Liver (tissue), 9 donors: ENCODE data around the gene RAB3GAP2. TPM values are rescaled to one million over a fixed set of nuclear protein-coding genes. Genes with fewer than 3 reads are reported as not detected.

Experiments used
- DNase-seq: peaks from one replicate; pipeline ENCODE4 v3.0.0-alpha.2; 2017; ENCODE audit warnings: low spot score
- H3K27ac ChIP-seq, 2 donors: one replicate each; pipeline ENCODE4 v1.7.0; 2013; ENCODE audit warnings: inconsistent platforms in 2 of 2, low read length in 2 of 2, control low read depth in 1 of 2, low read depth in 1 of 2, mild to moderate bottlenecking in 1 of 2
- H3K27me3 ChIP-seq, 4 donors: one replicate each; pipeline versions ENCODE4 v1.6.1 to v1.7.0; 2013; ENCODE audit warnings: low read length in 3 of 4, inconsistent platforms in 1 of 4, mild to moderate bottlenecking in 1 of 4, moderate library complexity in 1 of 4; ENCODE audit not compliant: control insufficient read depth in 4 of 4, insufficient read depth in 4 of 4
- H3K36me3 ChIP-seq, 4 donors: one replicate each; pipeline versions ENCODE4 v1.6.1 to v1.7.0; 2013; ENCODE audit warnings: low read length in 3 of 4, mild to moderate bottlenecking in 3 of 4, low read depth in 1 of 4, moderate library complexity in 1 of 4; ENCODE audit not compliant: control insufficient read depth in 4 of 4, insufficient read depth in 3 of 4
- H3K4me1 ChIP-seq, 4 donors: one replicate each; pipeline versions ENCODE4 v1.6.1 to v1.7.0; 2013; ENCODE audit warnings: low read length in 3 of 4, mild to moderate bottlenecking in 3 of 4, moderate library complexity in 1 of 4; ENCODE audit not compliant: control insufficient read depth in 4 of 4, insufficient read depth in 4 of 4
- H3K4me3 ChIP-seq, 3 donors: one replicate each; pipeline versions ENCODE4 v1.6.1 to v1.7.0; 2013; ENCODE audit warnings: low read length in 3 of 3, control low read depth in 1 of 3, low read depth in 1 of 3, mild to moderate bottlenecking in 1 of 3
- H3K9ac ChIP-seq, 2 donors: one replicate each; pipeline ENCODE4 v1.7.0; 2013; ENCODE audit warnings: low read length in 2 of 2, mild to moderate bottlenecking in 2 of 2, moderate library complexity in 2 of 2, control low read depth in 1 of 2, low read depth in 1 of 2
- H3K9me3 ChIP-seq, 4 donors: one replicate each; pipeline versions ENCODE4 v1.6.1 to v1.7.0; 2013; ENCODE audit warnings: low read length in 3 of 4; ENCODE audit not compliant: control insufficient read depth in 4 of 4
- ATF3 ChIP-seq: IDR thresholded peaks from 2 replicates; pipeline ENCODE4 v1.6.1; 2016; ENCODE audit warnings: antibody characterized with exemption
- CTCF ChIP-seq: fragments of 150-350 bp; IDR thresholded peaks from 2 replicates; pipeline ENCODE4 v1.5.1; 2017; ENCODE audit warnings: improper control_type of control experiment, low read depth, low read length; ENCODE audit not compliant: missing input control
- EGR1 ChIP-seq, 2 donors: IDR thresholded peaks; 2 replicates each; pipeline ENCODE4 v1.6.1; 2016 to 2018; ENCODE audit warnings: antibody characterized with exemption in 2 of 2, low read depth in 2 of 2
- FOXA1 ChIP-seq: IDR thresholded peaks from 2 replicates; pipeline ENCODE4 v1.6.1; 2016; ENCODE audit warnings: antibody characterized with exemption
- FOXA2 ChIP-seq: IDR thresholded peaks from 2 replicates; pipeline ENCODE4 v1.6.1; 2016; ENCODE audit warnings: antibody characterized with exemption
- GABPA ChIP-seq, 2 donors: IDR thresholded peaks in 1 of 2; conservative IDR thresholded peaks in 1 of 2; 2 replicates each; pipeline ENCODE4 v1.6.1; 2016; ENCODE audit warnings: antibody characterized with exemption in 2 of 2, mild to moderate bottlenecking in 1 of 2, moderate library complexity in 1 of 2
- HNF4A ChIP-seq, 2 donors: conservative IDR thresholded peaks; 2 replicates each; pipeline ENCODE4 v1.6.1; 2016; ENCODE audit warnings: antibody characterized with exemption in 2 of 2, mild to moderate bottlenecking in 2 of 2
- HNF4G ChIP-seq: IDR thresholded peaks from 2 replicates; pipeline ENCODE4 v1.6.1; 2016; ENCODE audit warnings: antibody characterized with exemption
- JUND ChIP-seq, 2 donors: IDR thresholded peaks; 2 replicates each; pipeline ENCODE4 v1.6.1; 2016; ENCODE audit warnings: antibody characterized with exemption in 2 of 2
- MAX ChIP-seq: IDR thresholded peaks from 2 replicates; pipeline ENCODE4 v1.6.1; 2016; ENCODE audit warnings: antibody characterized with exemption
- NR2F2 ChIP-seq: IDR thresholded peaks from 2 replicates; pipeline ENCODE4 v1.6.1; 2016; ENCODE audit warnings: antibody characterized with exemption
- RAD21 ChIP-seq, 2 donors: IDR thresholded peaks; 2 replicates each; pipeline ENCODE4 v1.6.1; 2016; ENCODE audit warnings: antibody characterized with exemption in 2 of 2, mild to moderate bottlenecking in 2 of 2
- REST ChIP-seq: IDR thresholded peaks from 2 replicates; pipeline ENCODE4 v1.6.1; 2016; ENCODE audit warnings: antibody characterized with exemption, mild to moderate bottlenecking
- TAF1 ChIP-seq: conservative IDR thresholded peaks from 2 replicates; pipeline ENCODE4 v1.6.1; 2016; ENCODE audit warnings: antibody characterized with exemption, mild to moderate bottlenecking
- YY1 ChIP-seq: IDR thresholded peaks from 2 replicates; pipeline ENCODE4 v1.6.1; 2016; ENCODE audit warnings: antibody characterized with exemption, mild to moderate bottlenecking
- ZBTB33 ChIP-seq: IDR thresholded peaks from 2 replicates; pipeline ENCODE4 v1.6.1; 2016; ENCODE audit warnings: antibody characterized with exemption
- WGBS: extraction: QIAGEN DNeasy Blood & Tissue Kit; methylation state at CpG from one replicate; pipeline ENCODE4 v1.1.7; 2013; 5-methylcytosine and 5-hydroxymethylcytosine counted together
- polyA plus RNA-seq, 2 donors: library from polyadenylated mRNA; stranded (reverse) in 1 of 2; unstranded in 1 of 2; fragments of 200-250 nt in 1 of 2; fragments of >200 nt in 1 of 2; fragmentation: Nextera tagmentation in 1 of 2; extraction: Ambion mirVana in 1 of 2; gene quantifications; one replicate each; pipeline versions ENCODE4 v1.2.1 to v1.2.3, GENCODE V29; 2013 to 2015
- total RNA-seq, 2 donors: library from RNA; depleted of rRNA; stranded (reverse); fragments of >200 nt; gene quantifications; one replicate each; pipeline ENCODE4 v1.2.3, GENCODE V29; 2014
- donor health status: healthy.
- donor health status: healthy.
- donor health status: healthy.
- donor health status: healthy.
- donor health status: healthy.

Gene RAB3GAP2
- total and polyA plus RNA-seq, 4 donors, result 5.3 to 24.0 (median 11.4) TPM

- TF ChIP-seq EGR1 (IDR thresholded peaks at IDR 0.05; ENCODE audit: low read depth in 2 of 2), result no peak
- Histone ChIP-seq H3K9ac (no peak overlapping the region), H3K4me3 (no peak overlapping the region), H3K36me3 (no peaks in the 10 kb centered on the region), H3K27me3 (no peaks in the 10 kb centered on the region), H3K4me1 (no peaks in the 10 kb centered on the region), H3K9me3 (no peaks in the 10 kb centered on the region), H3K27ac (no peak overlapping the region)
- 84% methylated on average over 3 of the region's 3 CpGs for WGBS
- no peak for DNase-seq
Observed at GRCh38 chr1:220280249-220280648, 8.0 kb upstream of the RAB3GAP2 start.

- no peak for TF ChIP-seq HNF4G
- TF ChIP-seq YY1, result no peak
- TF ChIP-seq FOXA2, result no peak
- TF ChIP-seq FOXA1, result no peak
- no peak for TF ChIP-seq CTCF
- no peak for TF ChIP-seq MAX
- no peak for TF ChIP-seq TAF1
- no peak for TF ChIP-seq JUND (IDR thresholded peaks at IDR 0.05)
- TF ChIP-seq NR2F2, result no peak
- no peak for TF ChIP-seq GABPA (IDR thresholded peaks at IDR 0.05 in 1 of 2, conservative IDR thresholded peaks at IDR 0.05 in 1 of 2)
- TF ChIP-seq EGR1 (IDR thresholded peaks at IDR 0.05; ENCODE audit: low read depth in 2 of 2), result no peak
- TF ChIP-seq ATF3, result no peak
- TF ChIP-seq RAD21 (IDR thresholded peaks at IDR 0.05), result no peak
- no peak for TF ChIP-seq REST
- no peak for TF ChIP-seq ZBTB33
- no peak for TF ChIP-seq HNF4A (conservative IDR thresholded peaks at IDR 0.05)
- no peaks in the 10 kb centered on the region for H3K9me3 ChIP-seq
- no peak overlapping the region for H3K4me3 ChIP-seq
- WGBS, result 64% methylated on average over 3 of the region's 3 CpGs
- no peaks in the 10 kb centered on the region for H3K27me3 ChIP-seq
- no peaks in the 10 kb centered on the region for H3K4me1 ChIP-seq
- DNase-seq, result no peak
- H3K27ac ChIP-seq, result no peak overlapping the region
- H3K9ac ChIP-seq, result no peak overlapping the region
- no peaks in the 10 kb centered on the region for H3K36me3 ChIP-seq
Observed at GRCh38 chr1:220278991-220279390, 6.7 kb upstream of the RAB3GAP2 start.
